ENCODE results near the gene FARP1. TPM values are rescaled to one million over a fixed set of nuclear protein-coding genes. Genes with fewer than 3 reads are reported as not detected.

FARP1 gene
- total RNA-seq, 5 donors from 2014 or later (not counting 1 experiment from before 2014, with no cell fraction given) = 0.51 to 2.0 (median 1.0) TPM

GRCh38 chr13:98307463-98308085 is 164.7 kb downstream of the FARP1 start:
- peaks cover 0 to 3% of the 10 kb centered on the region in 2 experiments for H3K27me3 ChIP-seq (replicated peaks in 1 of 2; ENCODE audit: control insufficient read depth in 2 of 2, extremely low read depth in 1 of 2, insufficient read depth in 2 of 2, low read length in 1 of 2)
- H3K36me3 ChIP-seq (ENCODE audit: control insufficient read depth in 2 of 2, extremely low read depth in 1 of 2, insufficient read depth in 1 of 2, low read length in 1 of 2) = no peaks in the 10 kb centered on the region
- Mint-ChIP-seq H3K9me3 (no peaks in the 10 kb centered on the region), H3K27ac (no peak overlapping the region), H3K4me3 (no peak overlapping the region), H3K27me3 (peaks cover 2 to 3% of the 10 kb centered on the region in 2 donors), H3K36me3 (no peaks in the 10 kb centered on the region), H3K4me1 (no peaks in the 10 kb centered on the region)
- H3K9me3 ChIP-seq = no peaks in the 10 kb centered on the region
- no peak overlapping the region for H3K4me3 ChIP-seq (ENCODE audit: control insufficient read depth in 1 of 2, extremely low read depth in 1 of 2, low read length in 1 of 2)
- H3K27ac ChIP-seq (ENCODE audit: low read length) = no peak overlapping the region
- DNase-seq = no peak
- ChIA-PET CTCF (interaction anchor here (0.6 to 0.7 kb wide), 3 partner anchors 13 to 1782 kb away, joined by 4 to 5 read pairs (median 4); no protein-coding TSS in a partner anchor), POLR2A (interaction anchor here in 1 of 2 donors (0.6 kb wide), 1 partner anchor 13 kb away, joined by 3 read pairs; no protein-coding TSS in a partner anchor)
- H3K4me1 ChIP-seq (ENCODE audit: control insufficient read depth in 1 of 2, extremely low read depth in 1 of 2, insufficient read depth in 2 of 2, low read length in 2 of 2) = no peaks in the 10 kb centered on the region
- no peak for ATAC-seq (replicated peaks in 1 of 4)
- 71% methylated on average over 12 of the region's 16 CpGs for WGBS (ENCODE audit: insufficient coverage)

- H3K9me3 ChIP-seq = no peaks in the 10 kb centered on the region
- H3K36me3 ChIP-seq (ENCODE audit: control insufficient read depth in 2 of 2, extremely low read depth in 1 of 2, insufficient read depth in 1 of 2, low read length in 1 of 2) = no peaks in the 10 kb centered on the region
- no peak overlapping the region for H3K27ac Mint-ChIP-seq
- no peak overlapping the region for H3K4me3 ChIP-seq (ENCODE audit: control insufficient read depth in 1 of 2, extremely low read depth in 1 of 2, low read length in 1 of 2)
- H3K27me3 Mint-ChIP-seq = peaks cover 0 to 3% of the 10 kb centered on the region in 2 donors
- H3K36me3 Mint-ChIP-seq = no peaks in the 10 kb centered on the region
- ChIA-PET POLR2A (interaction anchor here in 1 of 2 donors (0.6 kb wide), 1 partner anchor 12 kb away, joined by 3 read pairs; no protein-coding TSS in a partner anchor), CTCF (interaction anchor here (0.6 to 0.7 kb wide), 3 partner anchors 13 to 1781 kb away, joined by 4 to 5 read pairs (median 4); no protein-coding TSS in a partner anchor)
- no peak overlapping the region for H3K27ac ChIP-seq (ENCODE audit: low read length)
- H3K4me1 Mint-ChIP-seq = no peaks in the 10 kb centered on the region
- ATAC-seq (replicated peaks in 1 of 4) (no peak), DNase-seq (no peak)
- H3K27me3 ChIP-seq (replicated peaks in 1 of 2; ENCODE audit: control insufficient read depth in 2 of 2, extremely low read depth in 1 of 2, insufficient read depth in 2 of 2, low read length in 1 of 2) = peaks cover 0 to 3% of the 10 kb centered on the region in 2 experiments
- no peaks in the 10 kb centered on the region for H3K4me1 ChIP-seq (ENCODE audit: control insufficient read depth in 1 of 2, extremely low read depth in 1 of 2, insufficient read depth in 2 of 2, low read length in 2 of 2)
- 79% methylated on average over 13 of the region's 20 CpGs for WGBS (ENCODE audit: insufficient coverage)
- H3K9me3 Mint-ChIP-seq = no peaks in the 10 kb centered on the region
- no peak overlapping the region for H3K4me3 Mint-ChIP-seq
Observed at GRCh38 chr13:98308086-98308911, 165.4 kb downstream of the FARP1 start.

GRCh38 chr13:98309569-98310335 is 166.9 kb downstream of the FARP1 start:
- POLR2A ChIA-PET = no interaction called here
- H3K27ac ChIP-seq (ENCODE audit: low read length) = no peak overlapping the region
- H3K36me3 ChIP-seq (ENCODE audit: control insufficient read depth in 2 of 2, extremely low read depth in 1 of 2, insufficient read depth in 1 of 2, low read length in 1 of 2) = no peaks in the 10 kb centered on the region
- WGBS (ENCODE audit: insufficient coverage) = 86% methylated on average over 15 of the region's 21 CpGs
- H3K4me3 ChIP-seq (ENCODE audit: control insufficient read depth in 1 of 2, extremely low read depth in 1 of 2, low read length in 1 of 2) = no peak overlapping the region
- Mint-ChIP-seq H3K27me3 (peaks cover 0 to 6% of the 10 kb centered on the region in 2 donors), H3K4me1 (no peaks in the 10 kb centered on the region), H3K4me3 (no peak overlapping the region), H3K27ac (no peak overlapping the region), H3K9me3 (no peaks in the 10 kb centered on the region), H3K36me3 (no peaks in the 10 kb centered on the region)
- H3K4me1 ChIP-seq (ENCODE audit: control insufficient read depth in 1 of 2, extremely low read depth in 1 of 2, insufficient read depth in 2 of 2, low read length in 2 of 2) = no peaks in the 10 kb centered on the region
- CTCF ChIA-PET = no interaction called here
- ATAC-seq (replicated peaks in 1 of 4) (no peak), DNase-seq (no peak)
- H3K27me3 ChIP-seq (replicated peaks in 1 of 2; ENCODE audit: control insufficient read depth in 2 of 2, extremely low read depth in 1 of 2, insufficient read depth in 2 of 2, low read length in 1 of 2) = peaks cover 0 to 5% of the 10 kb centered on the region in 2 experiments
- H3K9me3 ChIP-seq = no peaks in the 10 kb centered on the region

GRCh38 chr13:98310485-98311199 is 167.7 kb downstream of the FARP1 start:
- Histone ChIP-seq H3K36me3 (ENCODE audit: control insufficient read depth in 2 of 2, extremely low read depth in 1 of 2, insufficient read depth in 1 of 2, low read length in 1 of 2) (no peaks in the 10 kb centered on the region), H3K4me3 (ENCODE audit: control insufficient read depth in 1 of 2, extremely low read depth in 1 of 2, low read length in 1 of 2) (no peak overlapping the region), H3K27me3 (replicated peaks in 1 of 2; ENCODE audit: control insufficient read depth in 2 of 2, extremely low read depth in 1 of 2, insufficient read depth in 2 of 2, low read length in 1 of 2) (peaks cover 0 to 5% of the 10 kb centered on the region in 2 experiments), H3K27ac (ENCODE audit: low read length) (no peak overlapping the region), H3K9me3 (no peaks in the 10 kb centered on the region), H3K4me1 (ENCODE audit: control insufficient read depth in 1 of 2, extremely low read depth in 1 of 2, insufficient read depth in 2 of 2, low read length in 2 of 2) (no peaks in the 10 kb centered on the region)
- ChIA-PET CTCF (no interaction called here), POLR2A (no interaction called here)
- 35% methylated on average over 2 of the region's 2 CpGs for WGBS (ENCODE audit: insufficient coverage)
- Mint-ChIP-seq H3K4me1 (no peaks in the 10 kb centered on the region), H3K27ac (no peak overlapping the region), H3K9me3 (no peaks in the 10 kb centered on the region), H3K27me3 (peaks cover 0 to 6% of the 10 kb centered on the region in 2 donors), H3K36me3 (no peaks in the 10 kb centered on the region), H3K4me3 (no peak overlapping the region)
- no peak for DNase-seq
- no peak for ATAC-seq (replicated peaks in 1 of 4)

GRCh38 chr13:98311200-98311548 is 168.3 kb downstream of the FARP1 start:
- H3K4me1 ChIP-seq (ENCODE audit: control insufficient read depth in 1 of 2, extremely low read depth in 1 of 2, insufficient read depth in 2 of 2, low read length in 2 of 2) = no peaks in the 10 kb centered on the region
- H3K27me3 Mint-ChIP-seq = peaks cover 0 to 6% of the 10 kb centered on the region in 2 donors
- H3K4me3 ChIP-seq (ENCODE audit: control insufficient read depth in 1 of 2, extremely low read depth in 1 of 2, low read length in 1 of 2) = no peak overlapping the region
- DNase-seq (no peak), ATAC-seq (replicated peaks in 1 of 4) (no peak)
- no peak overlapping the region for H3K4me3 Mint-ChIP-seq
- no peaks in the 10 kb centered on the region for H3K4me1 Mint-ChIP-seq
- WGBS (ENCODE audit: insufficient coverage) = no CpG with 5 or more reads among the region's 1 CpG
- H3K36me3 ChIP-seq (ENCODE audit: control insufficient read depth in 2 of 2, extremely low read depth in 1 of 2, insufficient read depth in 1 of 2, low read length in 1 of 2) = no peaks in the 10 kb centered on the region
- no peaks in the 10 kb centered on the region for H3K9me3 ChIP-seq
- no peaks in the 10 kb centered on the region for H3K36me3 Mint-ChIP-seq
- CTCF ChIA-PET = no interaction called here
- no peak overlapping the region for H3K27ac ChIP-seq (ENCODE audit: low read length)
- H3K9me3 Mint-ChIP-seq = no peaks in the 10 kb centered on the region
- peaks cover 0 to 5% of the 10 kb centered on the region in 2 experiments for H3K27me3 ChIP-seq (replicated peaks in 1 of 2; ENCODE audit: control insufficient read depth in 2 of 2, extremely low read depth in 1 of 2, insufficient read depth in 2 of 2, low read length in 1 of 2)
- POLR2A ChIA-PET = no interaction called here
- H3K27ac Mint-ChIP-seq = no peak overlapping the region

GRCh38 chr13:98312606-98313005 is 169.7 kb downstream of the FARP1 start:
- Histone ChIP-seq H3K4me1 (ENCODE audit: control insufficient read depth in 1 of 2, extremely low read depth in 1 of 2, insufficient read depth in 2 of 2, low read length in 2 of 2) (no peaks in the 10 kb centered on the region), H3K27ac (ENCODE audit: low read length) (no peak overlapping the region), H3K9me3 (no peaks in the 10 kb centered on the region), H3K4me3 (ENCODE audit: control insufficient read depth in 1 of 2, extremely low read depth in 1 of 2, low read length in 1 of 2) (no peak overlapping the region), H3K36me3 (ENCODE audit: control insufficient read depth in 2 of 2, extremely low read depth in 1 of 2, insufficient read depth in 1 of 2, low read length in 1 of 2) (no peaks in the 10 kb centered on the region), H3K27me3 (replicated peaks in 1 of 2; ENCODE audit: control insufficient read depth in 2 of 2, extremely low read depth in 1 of 2, insufficient read depth in 2 of 2, low read length in 1 of 2) (peaks cover 0 to 9% of the 10 kb centered on the region in 2 experiments)
- Mint-ChIP-seq H3K36me3 (no peaks in the 10 kb centered on the region), H3K27me3 (peaks cover under 1 to 6% of the 10 kb centered on the region in 2 donors), H3K9me3 (no peaks in the 10 kb centered on the region), H3K4me3 (no peak overlapping the region), H3K4me1 (no peaks in the 10 kb centered on the region), H3K27ac (no peak overlapping the region)
- ATAC-seq (replicated peaks in 1 of 4) = no peak
- CTCF ChIA-PET = no interaction called here
- POLR2A ChIA-PET = no interaction called here
- no peak for DNase-seq
- 100% methylated on average over 1 of the region's 7 CpGs for WGBS (ENCODE audit: insufficient coverage)

Data from T-cell (primary cell).